ENCODE results near the gene PCNX4.

DNA sequence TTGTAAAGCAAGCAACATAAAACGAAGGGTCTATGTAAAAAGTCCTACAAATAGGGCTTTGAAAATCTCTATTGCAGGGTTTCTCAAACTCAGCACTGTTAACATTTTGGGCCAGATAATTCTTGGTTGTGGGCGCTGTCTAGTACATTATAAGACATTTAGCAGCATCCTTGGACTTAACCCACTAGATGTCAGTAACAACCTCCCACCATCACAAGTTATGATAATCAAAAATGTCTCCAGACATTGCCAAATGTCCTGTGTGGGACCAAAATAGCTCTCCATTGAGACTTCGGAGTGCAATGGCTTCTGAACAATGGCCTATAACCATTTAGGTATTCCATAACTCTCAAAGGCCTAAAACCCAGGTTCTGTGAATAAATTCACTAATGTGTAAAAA is 96.4 kb downstream of the PCNX4 start:
- TF ChIP-seq, protein P1, sequence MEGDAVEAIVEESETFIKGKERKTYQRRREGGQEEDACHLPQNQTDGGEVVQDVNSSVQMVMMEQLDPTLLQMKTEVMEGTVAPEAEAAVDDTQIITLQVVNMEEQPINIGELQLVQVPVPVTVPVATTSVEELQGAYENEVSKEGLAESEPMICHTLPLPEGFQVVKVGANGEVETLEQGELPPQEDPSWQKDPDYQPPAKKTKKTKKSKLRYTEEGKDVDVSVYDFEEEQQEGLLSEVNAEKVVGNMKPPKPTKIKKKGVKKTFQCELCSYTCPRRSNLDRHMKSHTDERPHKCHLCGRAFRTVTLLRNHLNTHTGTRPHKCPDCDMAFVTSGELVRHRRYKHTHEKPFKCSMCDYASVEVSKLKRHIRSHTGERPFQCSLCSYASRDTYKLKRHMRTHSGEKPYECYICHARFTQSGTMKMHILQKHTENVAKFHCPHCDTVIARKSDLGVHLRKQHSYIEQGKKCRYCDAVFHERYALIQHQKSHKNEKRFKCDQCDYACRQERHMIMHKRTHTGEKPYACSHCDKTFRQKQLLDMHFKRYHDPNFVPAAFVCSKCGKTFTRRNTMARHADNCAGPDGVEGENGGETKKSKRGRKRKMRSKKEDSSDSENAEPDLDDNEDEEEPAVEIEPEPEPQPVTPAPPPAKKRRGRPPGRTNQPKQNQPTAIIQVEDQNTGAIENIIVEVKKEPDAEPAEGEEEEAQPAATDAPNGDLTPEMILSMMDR (IDR thresholded peaks at IDR 0.05) = no peak
- TF ChIP-seq EP300 (IDR thresholded peaks at IDR 0.05) = no peak

Data from stomach (tissue), 4 donors.